GM21367 (cell line): ENCODE results near the gene CAPSL.
"Not testable (repeated sequence)": the region's sequence is repeated elsewhere in the genome, so short reads cannot be mapped to it uniquely, and the experiment has no call there.

Source experiments
- ATAC-seq: cut with Tn5 transposase; IDR thresholded peaks from one replicate; pipeline ENCODE4 v1.9.1; 2021; ENCODE audit not compliant: unreplicated experiment

CAPSL gene

GRCh38 chr5:35908228-35908627 lies 30.2 kb downstream of the CAPSL start:
- no peak for ATAC-seq

- peak; percentile 72 for ATAC-seq
Measured at GRCh38 chr5:35904443-35905132, 33.8 kb downstream of the CAPSL start.

DNA sequence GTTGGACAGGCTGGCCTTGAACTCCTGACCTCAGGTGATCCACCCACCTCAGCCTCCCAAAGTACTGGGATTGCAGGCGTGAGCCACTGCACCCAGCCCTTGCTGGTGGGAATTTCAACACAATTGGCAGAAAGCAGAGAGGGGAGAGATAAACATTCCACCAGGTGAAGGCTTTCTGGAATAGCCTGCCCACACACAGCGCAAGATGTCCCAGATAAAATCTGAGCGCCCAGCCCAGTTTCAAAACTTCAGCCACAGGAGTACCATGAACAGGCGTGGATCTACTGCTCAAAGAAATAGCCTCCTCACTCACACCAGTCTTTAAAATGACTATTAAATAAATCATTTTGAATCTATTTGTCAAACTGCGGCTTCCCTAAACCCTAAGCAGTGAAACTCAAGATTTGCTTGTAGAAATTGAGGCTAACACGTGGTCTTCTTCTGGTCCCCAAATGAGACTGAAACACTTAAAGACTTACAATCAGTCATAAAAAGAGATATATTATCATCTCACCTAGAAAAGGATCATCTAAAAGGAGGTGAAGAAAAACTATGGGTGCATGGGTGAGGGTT lies 34.7 kb downstream of the CAPSL start:
- ATAC-seq: no peak

DNA sequence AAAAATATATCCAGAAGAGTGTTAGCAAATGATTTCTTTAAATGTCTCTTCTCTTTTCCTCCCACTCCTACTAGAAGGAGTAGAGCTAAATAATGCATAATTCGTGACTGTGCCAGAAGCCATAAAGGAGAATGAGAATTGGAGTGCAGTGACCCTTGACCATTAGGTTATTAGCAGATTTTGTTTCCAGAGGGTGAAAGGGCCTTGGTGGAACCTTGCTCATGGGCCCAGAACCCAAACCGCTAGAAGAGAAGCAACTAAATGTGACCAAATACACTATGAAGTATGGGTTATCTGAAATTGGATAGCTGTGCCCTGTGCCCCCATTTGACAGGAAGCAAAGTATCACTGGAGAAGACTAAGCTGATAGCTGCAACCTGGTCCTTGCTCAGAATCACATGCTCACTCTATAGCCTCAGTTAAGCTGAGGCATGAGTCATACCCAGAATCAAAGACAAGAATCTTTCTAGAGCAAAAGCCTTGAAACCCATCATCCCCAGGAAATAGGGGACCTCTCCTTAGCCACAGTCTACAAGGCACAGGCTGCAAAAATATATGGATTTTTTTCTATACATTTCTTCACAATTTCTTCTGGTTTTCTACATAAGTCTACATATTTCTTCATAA lies 36.3 kb downstream of the CAPSL start:
- peak; percentile 50 for ATAC-seq

DNA sequence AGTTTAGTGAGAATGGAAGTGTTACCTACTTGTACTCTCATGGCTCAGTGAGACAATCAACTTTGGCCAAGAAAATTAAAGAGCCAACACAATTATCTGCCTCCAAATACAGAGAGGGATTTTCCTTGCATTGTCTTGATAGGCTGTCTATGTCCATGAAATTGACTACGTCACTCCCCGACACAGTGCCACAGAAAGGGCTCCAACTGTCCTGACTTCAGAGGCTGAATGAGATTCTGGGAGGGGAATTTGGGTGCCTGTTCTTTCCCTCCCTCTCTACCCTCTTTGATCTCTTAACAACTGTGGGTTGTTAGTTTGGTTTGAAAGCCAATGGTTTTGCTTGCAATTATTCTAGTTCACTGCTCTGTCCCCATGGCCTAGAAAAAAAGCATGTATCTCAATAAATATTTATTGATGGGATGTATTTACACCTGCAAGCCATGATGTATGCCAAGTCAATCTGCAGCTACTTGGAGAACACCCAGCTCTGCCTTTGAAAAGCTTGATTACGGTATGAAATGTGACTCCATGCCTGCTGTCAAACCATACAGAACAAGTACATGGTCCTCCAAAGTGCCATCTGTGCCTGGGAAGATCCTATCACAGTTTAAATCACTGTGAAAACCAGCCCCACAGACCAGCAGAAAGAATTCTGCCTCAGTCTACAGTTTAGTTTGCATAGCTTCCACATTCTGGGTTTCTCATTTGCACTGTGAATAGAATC lies 37.3 kb downstream of the CAPSL start:
- ATAC-seq: no peak

- ATAC-seq: no peak
Measured at GRCh38 chr5:35899800-35900199, 38.6 kb downstream of the CAPSL start.

GRCh38 chr5:35898952-35899660 lies 39.3 kb downstream of the CAPSL start:
- no peak for ATAC-seq

GRCh38 chr5:35894131-35894530 lies 44.3 kb downstream of the CAPSL start:
- no peak for ATAC-seq

DNA sequence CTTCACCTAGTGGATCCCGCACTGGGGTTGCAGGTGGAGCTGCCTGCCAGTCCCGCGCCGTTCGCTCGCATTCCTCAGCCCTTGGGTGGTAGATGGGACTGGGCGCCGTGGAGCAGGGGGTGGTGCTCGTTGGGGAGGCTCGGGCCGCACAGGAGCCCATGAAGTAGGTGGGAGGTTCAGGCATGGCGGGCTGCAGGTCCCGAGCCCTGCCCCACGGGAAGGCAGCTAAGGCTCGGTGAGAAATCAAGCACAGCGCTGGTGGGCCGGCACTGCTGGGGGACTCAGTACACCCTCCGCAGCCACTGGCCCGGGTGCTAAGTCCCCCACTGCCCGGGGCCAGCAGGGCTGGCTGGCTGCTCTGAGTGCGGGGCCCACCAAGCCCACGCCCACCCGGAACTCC lies 45.6 kb downstream of the CAPSL start:
- not testable (repeated sequence) for ATAC-seq

GRCh38 chr5:35890021-35891020 lies 48.1 kb downstream of the CAPSL start:
- ATAC-seq: no peak

GRCh38 chr5:35887321-35888100 lies 50.9 kb downstream of the CAPSL start:
- ATAC-seq: no peak

DNA sequence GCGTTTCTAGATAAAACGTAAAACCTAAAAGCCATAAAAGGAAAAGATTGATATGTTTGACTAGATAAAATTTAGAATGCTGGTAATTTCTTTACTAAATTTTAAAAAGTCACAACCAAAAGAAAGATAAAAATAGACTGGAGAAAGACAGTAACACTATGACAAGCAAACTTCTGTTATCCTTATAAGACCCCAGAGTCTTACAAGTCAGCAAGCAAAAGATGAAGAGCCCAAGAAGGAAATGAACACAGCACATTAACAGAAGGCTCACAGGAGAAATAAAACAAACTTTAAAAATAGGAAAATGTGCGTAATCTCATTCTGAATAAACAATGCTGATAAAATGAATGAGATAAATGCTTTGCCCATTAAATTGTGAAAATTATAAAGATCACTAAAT lies 52.0 kb downstream of the CAPSL start:
- ATAC-seq: no peak

DNA sequence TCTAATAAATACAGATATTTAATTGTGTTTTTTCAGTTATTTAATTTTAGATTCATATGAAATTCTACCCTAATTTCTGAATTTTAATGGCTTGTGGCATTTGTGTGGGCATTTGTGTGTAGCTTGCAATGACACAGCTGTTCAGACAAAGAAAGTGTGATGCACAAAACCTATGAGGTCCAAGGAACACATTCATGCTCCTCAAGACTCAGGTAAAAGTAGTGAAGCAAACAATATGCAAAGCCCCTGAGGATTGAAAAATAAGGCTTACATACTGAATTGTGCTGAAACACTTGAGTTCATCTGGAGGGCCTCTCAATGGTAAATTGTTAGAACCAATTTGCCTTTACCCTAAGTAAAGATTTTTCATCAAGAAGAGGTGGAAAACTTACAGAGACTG lies 53.6 kb downstream of the CAPSL start:
- no peak for ATAC-seq

- ATAC-seq: peak; percentile 81
Measured at GRCh38 chr5:35884191-35884769, 54.1 kb downstream of the CAPSL start.

DNA sequence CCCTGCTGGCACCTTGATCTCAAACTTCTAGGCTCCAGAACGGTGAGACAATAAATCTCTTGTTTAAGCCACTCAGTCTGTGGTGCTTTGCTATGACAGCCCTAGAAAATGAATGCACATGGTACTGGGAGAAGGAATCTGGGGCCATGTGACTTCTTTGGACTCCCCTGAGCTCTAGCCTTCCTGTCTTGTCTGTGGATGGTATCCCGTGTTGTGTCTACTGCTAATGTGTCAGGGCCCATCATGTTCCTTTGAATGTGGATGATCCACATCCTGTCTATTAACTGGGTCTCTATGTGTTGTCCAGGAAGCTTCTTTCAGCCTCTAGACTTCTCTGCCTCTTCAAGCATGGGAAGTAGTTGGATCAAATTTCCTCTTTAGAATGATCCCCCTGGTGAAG lies 56.7 kb downstream of the CAPSL start:
- no peak for ATAC-seq

DNA sequence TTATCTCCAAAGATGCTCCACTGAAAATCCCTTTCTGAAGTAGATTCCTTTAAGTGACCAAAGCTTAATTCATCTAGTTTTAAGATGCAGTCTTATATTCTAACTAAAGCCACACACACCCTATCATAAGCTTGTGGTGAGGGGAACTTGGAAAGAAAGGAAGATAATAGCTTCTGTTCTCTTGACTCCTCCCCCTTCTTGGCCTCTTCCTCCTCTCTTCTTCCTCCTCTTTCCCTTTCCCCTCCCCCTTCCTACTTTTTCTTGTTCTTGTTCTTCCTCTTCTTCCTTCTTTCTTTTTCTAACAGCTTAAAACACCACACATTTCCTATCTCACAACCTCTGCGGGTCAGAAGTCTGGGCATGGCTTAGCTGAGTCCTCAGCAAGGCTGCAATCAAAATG lies 58.3 kb downstream of the CAPSL start:
- ATAC-seq: no peak

DNA sequence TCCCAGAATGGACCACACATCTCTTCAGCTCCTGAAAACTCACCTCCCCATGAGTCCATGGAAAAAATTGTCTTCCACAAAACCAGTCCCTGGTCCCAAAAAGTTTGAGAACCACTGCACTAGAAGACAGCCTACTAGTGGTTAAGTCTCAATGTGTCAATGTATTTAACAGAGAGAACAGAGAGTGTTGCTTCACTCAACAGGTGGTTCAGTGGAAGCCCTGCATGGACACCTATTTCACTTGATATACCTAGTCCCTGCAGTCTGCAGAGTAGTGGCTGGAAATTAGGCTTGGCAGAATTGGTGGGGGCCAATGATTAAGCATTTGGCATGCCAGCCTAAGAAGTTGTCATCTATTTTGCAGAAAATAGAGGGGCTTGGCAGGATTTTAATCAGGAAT lies 58.8 kb downstream of the CAPSL start:
- no peak for ATAC-seq

GRCh38 chr5:35879096-35879495 lies 59.3 kb downstream of the CAPSL start:
- no peak for ATAC-seq

GRCh38 chr5:35878079-35878478 lies 60.3 kb downstream of the CAPSL start:
- ATAC-seq: no peak
